Measurements from ENCODE around the gene USP46.

- TF ChIP-seq CTCF (conservative IDR thresholded peaks at IDR 0.05; ENCODE audit: low read depth, low read length) (no peak), EZH2 (IDR thresholded peaks at IDR 0.05; ENCODE audit: borderline replicate concordance, low read depth, low read length, poor library complexity, severe bottlenecking) (no peak)
Observed at GRCh38 chr4:52588771-52589591, 70.1 kb downstream of the USP46 start.
